C4-2B (cell line): ENCODE data around the gene PTPRT.
A peak's percentile ranks its signal among the peaks of the same experiment; 100 is the strongest.

Experiments
- H3K27ac ChIP-seq: fragments of 450-650 bp; 2 replicates; pipeline ENCODE4 v1.5.1; 2017
- ZFX ChIP-seq: fragments of 450-650 bp; IDR thresholded peaks from 2 replicates; pipeline ENCODE4 v1.6.1; 2017
- TF ChIP-seq, protein P1 (sequence below): fragments of 450-650 bp; conservative IDR thresholded peaks from 2 replicates; pipeline ENCODE4 v1.5.1; 2017; ENCODE audit warnings: mild to moderate bottlenecking

The PTPRT gene

GRCh38 chr20:42093542-42094440 is 1095.9 kb downstream of the PTPRT start:
- TF ChIP-seq, protein P1, sequence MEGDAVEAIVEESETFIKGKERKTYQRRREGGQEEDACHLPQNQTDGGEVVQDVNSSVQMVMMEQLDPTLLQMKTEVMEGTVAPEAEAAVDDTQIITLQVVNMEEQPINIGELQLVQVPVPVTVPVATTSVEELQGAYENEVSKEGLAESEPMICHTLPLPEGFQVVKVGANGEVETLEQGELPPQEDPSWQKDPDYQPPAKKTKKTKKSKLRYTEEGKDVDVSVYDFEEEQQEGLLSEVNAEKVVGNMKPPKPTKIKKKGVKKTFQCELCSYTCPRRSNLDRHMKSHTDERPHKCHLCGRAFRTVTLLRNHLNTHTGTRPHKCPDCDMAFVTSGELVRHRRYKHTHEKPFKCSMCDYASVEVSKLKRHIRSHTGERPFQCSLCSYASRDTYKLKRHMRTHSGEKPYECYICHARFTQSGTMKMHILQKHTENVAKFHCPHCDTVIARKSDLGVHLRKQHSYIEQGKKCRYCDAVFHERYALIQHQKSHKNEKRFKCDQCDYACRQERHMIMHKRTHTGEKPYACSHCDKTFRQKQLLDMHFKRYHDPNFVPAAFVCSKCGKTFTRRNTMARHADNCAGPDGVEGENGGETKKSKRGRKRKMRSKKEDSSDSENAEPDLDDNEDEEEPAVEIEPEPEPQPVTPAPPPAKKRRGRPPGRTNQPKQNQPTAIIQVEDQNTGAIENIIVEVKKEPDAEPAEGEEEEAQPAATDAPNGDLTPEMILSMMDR = no peak
- no peak for TF ChIP-seq ZFX
- H3K27ac ChIP-seq = no peak overlapping the region

DNA sequence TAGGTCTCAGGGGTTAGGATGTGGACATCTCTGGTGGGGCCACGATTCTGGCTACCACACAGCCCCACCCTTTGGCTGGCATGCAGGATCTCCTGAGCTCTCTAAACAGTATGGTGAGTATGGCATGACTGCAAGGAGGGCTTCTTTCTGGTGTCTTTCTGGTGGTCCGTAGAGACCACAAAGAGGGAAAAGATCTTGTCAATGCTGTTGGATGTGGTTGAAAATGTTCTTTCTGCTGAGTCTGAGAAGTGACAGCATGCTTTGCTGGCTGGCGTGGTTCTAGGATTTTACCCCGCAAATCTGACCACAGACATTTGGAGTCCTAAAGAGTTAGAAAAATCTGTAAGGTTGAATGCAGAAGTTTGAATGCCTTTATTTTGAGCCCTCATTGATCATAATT is 1096.7 kb downstream of the PTPRT start:
- H3K27ac ChIP-seq = no peak overlapping the region
- TF ChIP-seq, protein P1 = no peak
- TF ChIP-seq ZFX = no peak

- TF ChIP-seq, protein P1 = no peak
- TF ChIP-seq ZFX = no peak
- no peak overlapping the region for H3K27ac ChIP-seq
Measured at GRCh38 chr20:42085366-42085765, 1104.3 kb downstream of the PTPRT start.

- H3K27ac ChIP-seq = no peak overlapping the region
- TF ChIP-seq, protein P1 = no peak
- TF ChIP-seq ZFX = no peak
Measured at GRCh38 chr20:42083280-42083679, 1106.4 kb downstream of the PTPRT start.

DNA sequence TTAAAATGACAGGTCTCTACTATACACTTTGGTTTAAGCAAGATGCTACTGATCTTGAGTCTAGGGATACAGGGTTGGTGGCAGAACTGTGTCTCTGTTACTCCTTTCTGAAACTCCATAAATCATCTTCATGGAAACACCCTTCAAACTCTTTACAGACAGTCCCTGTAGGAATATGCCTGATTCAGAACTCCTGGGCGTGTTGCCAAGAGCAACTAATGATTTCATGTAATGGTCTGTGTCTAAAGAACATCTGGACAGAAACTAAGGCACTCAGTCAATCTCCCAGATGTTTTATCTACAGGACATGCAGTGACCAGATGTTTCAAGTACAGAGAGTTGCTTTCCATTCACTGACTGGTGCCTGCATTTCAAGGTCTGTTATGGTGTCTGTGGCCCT is 1107.1 kb downstream of the PTPRT start:
- TF ChIP-seq, protein P1 = no peak
- TF ChIP-seq ZFX = no peak
- no peak overlapping the region for H3K27ac ChIP-seq

DNA sequence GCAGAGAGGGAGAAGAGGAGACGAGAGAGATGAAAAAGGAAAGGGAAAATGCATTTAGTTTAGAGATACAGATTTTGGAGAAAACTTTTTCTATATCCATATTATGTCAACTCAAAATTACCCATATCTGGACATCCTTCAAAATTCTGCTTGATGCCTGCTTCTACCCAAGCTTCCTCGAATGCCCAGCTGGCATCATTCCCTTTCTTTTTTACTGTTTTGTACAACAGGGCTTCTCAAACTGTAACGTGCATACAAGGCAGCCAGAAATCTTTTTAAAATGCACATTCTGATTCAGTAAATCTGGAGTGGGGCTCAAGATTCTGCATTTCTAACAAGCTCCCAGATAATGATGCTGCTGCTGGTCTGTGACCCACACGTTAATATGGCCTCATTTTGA is 1108.8 kb downstream of the PTPRT start:
- TF ChIP-seq, protein P1 = no peak
- no peak for TF ChIP-seq ZFX
- no peak overlapping the region for H3K27ac ChIP-seq

- H3K27ac ChIP-seq = peak overlapping the region; percentile 82
Measured at GRCh38 chr20:42074944-42075343, 1114.8 kb downstream of the PTPRT start.

More at GRCh38 chr20:42074944-42075343, 1114.8 kb downstream of the PTPRT start:
- no peak for TF ChIP-seq ZFX
- TF ChIP-seq, protein P1 = no peak
